ENCODE data around the gene MDN1. TPM values are rescaled to one million over a fixed set of nuclear protein-coding genes. Genes with fewer than 3 reads are reported as not detected.

Gene MDN1
- total RNA-seq, 2 donors from 2014 or later: 51.2 to 53.1 TPM

GRCh38 chr6:89675949-89676748, 143.4 kb downstream of the MDN1 start:
- H3K9me3 ChIP-seq (ENCODE audit: control insufficient read depth, low read length, poor library complexity, severe bottlenecking): no peaks in the 10 kb centered on the region
- Mint-ChIP-seq H3K36me3 (ENCODE audit: low read depth) (peaks cover 7% of the 10 kb centered on the region), H3K4me3 (no peak overlapping the region), H3K27me3 (no peaks in the 10 kb centered on the region), H3K27ac (peak overlapping the region; percentile 32), H3K4me1 (no peaks in the 10 kb centered on the region)
- ATAC-seq (no peak), DNase-seq (no peak)

DNA sequence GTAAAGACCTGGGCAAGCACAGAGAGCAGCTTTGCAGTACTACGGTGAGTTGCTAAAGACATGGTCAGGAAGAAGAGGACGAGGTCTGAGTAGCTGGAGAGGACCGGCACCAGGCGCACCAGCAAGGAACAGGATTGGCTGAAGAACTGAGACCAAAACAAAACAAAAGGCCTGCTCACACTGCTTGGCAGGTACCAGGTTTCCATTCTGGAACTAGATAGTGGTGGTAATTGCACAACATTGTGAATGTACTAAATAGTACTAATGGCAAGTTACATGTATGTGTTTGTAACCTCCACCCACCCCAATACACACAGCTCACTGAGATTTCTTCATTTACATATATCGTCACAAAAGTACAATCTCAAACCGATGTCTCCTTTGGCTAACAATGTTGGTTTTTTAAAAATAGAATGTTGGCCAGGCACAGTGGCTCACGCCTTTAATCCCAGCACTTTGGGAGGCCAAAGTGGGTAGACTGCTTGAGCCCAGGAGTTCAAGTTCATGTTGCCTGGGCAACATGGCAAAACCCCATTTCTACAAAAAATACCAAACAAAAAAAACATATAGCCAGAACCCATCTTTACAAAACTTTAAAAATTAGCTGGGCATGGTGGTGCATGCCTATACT, 148.5 kb downstream of the MDN1 start:
- Mint-ChIP-seq H3K27me3 (no peaks in the 10 kb centered on the region), H3K27ac (no peak overlapping the region), H3K4me1 (no peaks in the 10 kb centered on the region), H3K36me3 (ENCODE audit: low read depth) (peaks cover 3% of the 10 kb centered on the region), H3K4me3 (no peak overlapping the region)
- DNase-seq (no peak), ATAC-seq (no peak)
- H3K9me3 ChIP-seq (ENCODE audit: control insufficient read depth, low read length, poor library complexity, severe bottlenecking): no peaks in the 10 kb centered on the region

DNA sequence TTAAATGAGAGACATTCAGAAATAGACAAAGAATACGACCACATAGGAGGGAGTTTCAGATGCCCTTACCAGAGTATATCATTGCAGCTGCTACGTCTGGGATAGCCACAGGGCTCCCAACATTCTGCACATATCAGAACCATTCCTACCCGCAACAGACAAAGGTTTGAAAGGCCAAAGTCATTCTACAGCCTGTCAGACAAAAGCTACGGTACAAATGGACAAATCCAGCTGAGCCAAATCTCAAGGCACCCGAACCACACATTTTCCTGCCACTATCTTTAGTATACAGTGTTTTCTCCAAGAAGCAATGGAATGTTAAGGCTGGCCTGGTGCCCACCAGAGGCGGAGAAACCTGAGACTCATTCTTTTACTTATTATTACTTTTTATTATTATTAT, 150.6 kb downstream of the MDN1 start:
- H3K9me3 ChIP-seq (ENCODE audit: control insufficient read depth, low read length, poor library complexity, severe bottlenecking): no peaks in the 10 kb centered on the region
- H3K27me3 Mint-ChIP-seq: no peaks in the 10 kb centered on the region
- no peak overlapping the region for H3K27ac Mint-ChIP-seq
- peaks cover 3% of the 10 kb centered on the region for H3K36me3 Mint-ChIP-seq (ENCODE audit: low read depth)
- ATAC-seq (no peak), DNase-seq (no peak)
- no peak overlapping the region for H3K4me3 Mint-ChIP-seq
- H3K4me1 Mint-ChIP-seq: no peaks in the 10 kb centered on the region

DNA sequence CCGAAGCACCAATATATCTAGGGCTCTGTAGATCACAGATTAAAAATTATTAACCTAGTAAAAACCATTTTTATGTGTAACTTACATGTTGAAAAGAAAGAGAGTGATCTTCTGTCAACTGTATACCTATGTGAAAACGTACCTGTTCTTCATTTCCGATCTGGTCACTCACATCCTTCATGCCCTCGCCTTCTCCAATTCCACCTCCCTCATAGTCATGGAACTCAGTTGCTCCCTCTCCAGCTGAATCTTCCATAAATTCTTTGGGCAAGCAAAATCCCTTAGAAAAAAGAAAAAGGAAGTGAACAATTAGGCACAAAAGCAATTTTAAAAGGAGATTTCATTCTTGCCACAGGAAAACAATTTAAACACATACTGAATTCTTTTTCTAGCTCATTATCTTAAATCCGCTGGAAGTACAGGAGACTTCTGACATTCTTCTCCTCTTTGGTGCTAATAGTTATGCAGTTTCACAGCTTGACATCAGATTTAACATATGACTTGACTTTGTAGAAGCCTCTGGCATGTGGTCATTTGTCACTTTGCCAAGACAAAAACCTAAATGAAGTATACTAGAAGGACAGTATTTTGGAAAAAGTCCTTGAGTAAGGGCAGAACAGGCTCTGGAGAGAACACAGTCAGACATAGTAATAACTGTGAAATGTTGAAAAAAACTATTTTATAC, 151.6 kb downstream of the MDN1 start:
- no peaks in the 10 kb centered on the region for H3K9me3 ChIP-seq (ENCODE audit: control insufficient read depth, low read length, poor library complexity, severe bottlenecking)
- ATAC-seq (no peak), DNase-seq (no peak)
- Mint-ChIP-seq H3K4me3 (no peak overlapping the region), H3K27ac (peak overlapping the region; percentile 14), H3K27me3 (no peaks in the 10 kb centered on the region), H3K4me1 (no peaks in the 10 kb centered on the region), H3K36me3 (ENCODE audit: low read depth) (peaks cover 4% of the 10 kb centered on the region)

- H3K36me3 Mint-ChIP-seq (ENCODE audit: low read depth): peaks cover 10% of the 10 kb centered on the region
- H3K9me3 ChIP-seq (ENCODE audit: control insufficient read depth, low read length, poor library complexity, severe bottlenecking): no peaks in the 10 kb centered on the region
- no peaks in the 10 kb centered on the region for H3K4me1 Mint-ChIP-seq
- DNase-seq: no peak
- no peak overlapping the region for H3K4me3 Mint-ChIP-seq
- no peak for ATAC-seq
- no peaks in the 10 kb centered on the region for H3K27me3 Mint-ChIP-seq
- no peak overlapping the region for H3K27ac Mint-ChIP-seq
These were observed 156.9 kb downstream of the MDN1 start for GRCh38 chr6:89662659-89663223.

DNA sequence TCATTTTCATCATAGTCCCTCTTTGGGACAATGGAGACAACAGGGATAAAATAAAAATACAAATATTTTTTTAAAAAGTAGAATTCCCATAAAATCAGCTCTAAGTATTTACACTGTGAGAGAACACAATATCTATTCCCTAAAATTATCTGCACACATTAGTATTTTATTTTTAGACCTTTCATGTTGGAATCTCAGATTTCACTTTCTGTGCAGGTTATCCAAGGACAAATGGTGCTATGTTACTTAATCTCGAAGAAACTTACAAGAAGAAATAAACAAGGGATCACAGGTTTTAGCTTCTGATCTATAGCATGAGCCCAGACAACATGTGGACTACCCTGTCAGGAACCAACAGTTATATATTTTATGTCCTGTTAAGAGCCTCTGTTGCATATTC, 158.0 kb downstream of the MDN1 start:
- H3K4me3 Mint-ChIP-seq: no peak overlapping the region

DNA sequence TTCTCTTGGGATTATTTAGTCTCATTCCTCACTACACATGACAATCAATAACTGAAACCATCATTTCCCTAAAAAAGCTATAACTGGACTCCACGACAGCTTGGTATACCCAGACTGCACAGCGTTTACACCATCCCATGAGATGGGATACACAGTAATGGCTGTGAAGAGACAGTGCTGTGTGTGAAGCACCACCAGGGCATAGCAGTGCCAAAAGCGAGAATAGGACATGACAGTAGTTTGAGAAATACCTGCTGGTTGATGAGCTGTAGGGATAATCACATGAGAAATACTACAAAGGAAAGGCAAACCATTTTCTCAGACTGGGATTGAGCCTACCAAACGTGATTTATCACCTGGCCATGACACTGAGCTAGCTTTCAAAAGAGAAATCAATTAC, 158.6 kb downstream of the MDN1 start:
- DNase-seq (no peak), ATAC-seq (no peak)
- peaks cover 10% of the 10 kb centered on the region for H3K36me3 Mint-ChIP-seq (ENCODE audit: low read depth)
- H3K4me3 Mint-ChIP-seq: no peak overlapping the region
- no peaks in the 10 kb centered on the region for H3K9me3 ChIP-seq (ENCODE audit: control insufficient read depth, low read length, poor library complexity, severe bottlenecking)
- no peak overlapping the region for H3K27ac Mint-ChIP-seq
- H3K4me1 Mint-ChIP-seq: no peaks in the 10 kb centered on the region
- H3K27me3 Mint-ChIP-seq: no peaks in the 10 kb centered on the region

More for the DNA sequence above, 158.0 kb downstream of the MDN1 start:
- H3K36me3 Mint-ChIP-seq (ENCODE audit: low read depth): peaks cover 10% of the 10 kb centered on the region
- ATAC-seq: no peak
- no peaks in the 10 kb centered on the region for H3K27me3 Mint-ChIP-seq
- no peak for DNase-seq
- no peaks in the 10 kb centered on the region for H3K9me3 ChIP-seq (ENCODE audit: control insufficient read depth, low read length, poor library complexity, severe bottlenecking)
- no peak overlapping the region for H3K27ac Mint-ChIP-seq
- H3K4me1 Mint-ChIP-seq: no peaks in the 10 kb centered on the region

- H3K36me3 Mint-ChIP-seq (ENCODE audit: low read depth): peaks cover 6% of the 10 kb centered on the region
- H3K4me1 Mint-ChIP-seq: no peaks in the 10 kb centered on the region
- peak overlapping the region; percentile 68 for H3K27ac Mint-ChIP-seq
These were observed 162.0 kb downstream of the MDN1 start for GRCh38 chr6:89657445-89658158.

GRCh38 chr6:89655122-89655521, 164.5 kb downstream of the MDN1 start:
- Mint-ChIP-seq H3K27me3 (no peaks in the 10 kb centered on the region), H3K36me3 (ENCODE audit: low read depth) (peaks cover 5% of the 10 kb centered on the region), H3K4me1 (no peaks in the 10 kb centered on the region), H3K27ac (peak overlapping the region; percentile 47), H3K4me3 (no peak overlapping the region)
- no peaks in the 10 kb centered on the region for H3K9me3 ChIP-seq (ENCODE audit: control insufficient read depth, low read length, poor library complexity, severe bottlenecking)
- ATAC-seq (no peak), DNase-seq (no peak)

More at GRCh38 chr6:89657445-89658158, 162.0 kb downstream of the MDN1 start:
- Mint-ChIP-seq H3K4me3 (no peak overlapping the region), H3K27me3 (no peaks in the 10 kb centered on the region)
- DNase-seq (no peak), ATAC-seq (no peak)
- H3K9me3 ChIP-seq (ENCODE audit: control insufficient read depth, low read length, poor library complexity, severe bottlenecking): no peaks in the 10 kb centered on the region

DNA sequence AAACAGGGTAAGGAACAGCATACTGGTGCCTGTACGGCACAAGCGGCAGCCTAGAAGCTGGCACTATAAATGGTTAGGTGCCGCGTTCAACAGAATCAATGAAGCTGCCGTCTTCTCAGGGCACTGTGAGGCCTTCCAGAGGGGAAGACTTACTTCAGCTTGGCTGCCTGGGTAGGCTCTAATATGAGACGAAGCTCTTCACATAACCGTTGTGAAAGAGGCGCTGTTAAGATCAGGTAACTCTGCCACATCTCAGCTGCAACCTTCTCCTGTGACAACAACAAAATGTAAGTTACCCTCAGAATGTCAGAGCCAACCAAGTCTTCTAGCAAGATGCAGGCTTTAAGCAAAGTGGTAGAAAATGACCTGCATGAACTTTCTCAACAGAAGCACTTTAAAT, 169.0 kb downstream of the MDN1 start:
- Mint-ChIP-seq H3K4me1 (no peaks in the 10 kb centered on the region), H3K27ac (no peak overlapping the region), H3K36me3 (ENCODE audit: low read depth) (peaks cover 2% of the 10 kb centered on the region), H3K27me3 (no peaks in the 10 kb centered on the region), H3K4me3 (no peak overlapping the region)
- no peak for ATAC-seq
- H3K9me3 ChIP-seq (ENCODE audit: control insufficient read depth, low read length, poor library complexity, severe bottlenecking): no peaks in the 10 kb centered on the region
- no peak for DNase-seq

- H3K4me1 Mint-ChIP-seq: no peaks in the 10 kb centered on the region
- peaks cover 2% of the 10 kb centered on the region for H3K36me3 Mint-ChIP-seq (ENCODE audit: low read depth)
- H3K9me3 ChIP-seq (ENCODE audit: control insufficient read depth, low read length, poor library complexity, severe bottlenecking): no peaks in the 10 kb centered on the region
- H3K27ac Mint-ChIP-seq: no peak overlapping the region
- no peak for ATAC-seq
- no peak for DNase-seq
- H3K27me3 Mint-ChIP-seq: no peaks in the 10 kb centered on the region
- H3K4me3 Mint-ChIP-seq: no peak overlapping the region
These were observed 169.9 kb downstream of the MDN1 start for GRCh38 chr6:89649682-89650081.

DNA sequence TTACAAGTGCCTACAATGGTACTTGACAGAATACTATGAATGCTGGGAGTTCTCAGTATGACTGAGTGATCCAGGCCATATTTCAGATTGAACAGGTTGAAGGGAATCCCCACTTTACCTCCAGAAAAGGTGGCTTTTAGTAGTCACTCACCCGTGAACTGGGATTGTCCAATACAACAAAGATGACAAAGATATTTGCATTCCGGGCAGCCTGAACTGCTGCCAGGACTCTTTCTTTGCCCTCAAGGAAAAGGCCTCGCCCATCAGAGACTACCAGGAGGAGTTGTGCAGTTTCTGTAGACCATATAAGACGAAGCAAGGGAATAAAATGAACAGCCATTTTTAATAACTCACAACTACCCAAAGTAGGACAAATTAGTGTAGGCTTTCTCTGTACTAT, 174.7 kb downstream of the MDN1 start:
- no peak for DNase-seq
- no peak for ATAC-seq
- H3K9me3 ChIP-seq (ENCODE audit: control insufficient read depth, low read length, poor library complexity, severe bottlenecking): no peaks in the 10 kb centered on the region
- H3K27ac Mint-ChIP-seq: peak overlapping the region; percentile 19
- H3K4me1 Mint-ChIP-seq: no peaks in the 10 kb centered on the region
- no peaks in the 10 kb centered on the region for H3K27me3 Mint-ChIP-seq
- peaks cover 2% of the 10 kb centered on the region for H3K36me3 Mint-ChIP-seq (ENCODE audit: low read depth)
- no peak overlapping the region for H3K4me3 Mint-ChIP-seq

GRCh38 chr6:89643406-89643805, 176.2 kb downstream of the MDN1 start:
- H3K27me3 Mint-ChIP-seq: no peaks in the 10 kb centered on the region
- H3K4me3 Mint-ChIP-seq: no peak overlapping the region
- H3K9me3 ChIP-seq (ENCODE audit: control insufficient read depth, low read length, poor library complexity, severe bottlenecking): no peaks in the 10 kb centered on the region
- ATAC-seq (no peak), DNase-seq (no peak)
- peaks cover 12% of the 10 kb centered on the region for H3K4me1 Mint-ChIP-seq
- H3K27ac Mint-ChIP-seq: no peak overlapping the region
- H3K36me3 Mint-ChIP-seq (ENCODE audit: low read depth): peaks cover 4% of the 10 kb centered on the region
